Fibroblast of skin of back (primary cell): ENCODE measurements around the gene BBS1.

Experiments
- DNase-seq: peaks from one replicate; pipeline ENCODE4 v3.0.0-alpha.2; 2013

BBS1 gene

DNA sequence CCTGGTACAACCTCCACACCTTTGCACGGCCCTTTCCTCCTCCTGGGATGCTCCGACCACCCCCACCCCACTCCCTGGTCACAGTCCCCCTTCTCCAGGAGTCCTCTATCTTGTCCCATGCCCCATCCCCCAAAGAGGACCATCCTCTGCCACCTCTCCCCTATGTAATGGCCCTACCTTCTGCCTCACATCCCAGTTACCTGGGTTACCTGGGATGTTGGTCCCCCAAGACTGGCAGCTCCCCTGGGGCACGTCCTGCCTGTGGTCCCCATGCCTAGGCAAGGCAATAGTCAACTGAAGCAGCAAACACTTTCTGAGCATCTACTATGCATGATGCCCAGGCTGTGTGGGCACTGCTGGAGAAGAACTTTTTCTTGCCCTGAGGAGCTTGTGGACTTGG is 45.0 kb downstream of the BBS1 start:
- DNase-seq: no peak

DNA sequence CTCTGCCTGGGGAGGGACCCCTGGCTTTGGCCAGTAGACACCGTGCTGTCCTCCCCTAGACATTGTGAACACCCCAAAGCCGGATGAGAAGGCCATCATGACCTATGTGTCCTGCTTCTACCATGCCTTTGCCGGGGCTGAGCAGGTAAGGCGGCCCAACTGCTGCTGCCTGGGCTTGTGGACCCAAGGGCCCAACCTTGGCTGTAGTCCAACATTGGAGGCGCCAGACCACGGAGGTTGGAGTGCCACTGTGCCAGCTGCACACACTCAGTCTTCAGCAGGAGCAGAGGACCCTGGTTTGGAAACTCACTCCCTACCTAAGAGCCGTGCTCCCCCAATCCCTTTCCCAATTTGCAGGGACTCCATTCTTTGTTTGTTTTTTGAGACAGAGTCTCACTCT is 45.7 kb downstream of the BBS1 start:
- no peak for DNase-seq

DNA sequence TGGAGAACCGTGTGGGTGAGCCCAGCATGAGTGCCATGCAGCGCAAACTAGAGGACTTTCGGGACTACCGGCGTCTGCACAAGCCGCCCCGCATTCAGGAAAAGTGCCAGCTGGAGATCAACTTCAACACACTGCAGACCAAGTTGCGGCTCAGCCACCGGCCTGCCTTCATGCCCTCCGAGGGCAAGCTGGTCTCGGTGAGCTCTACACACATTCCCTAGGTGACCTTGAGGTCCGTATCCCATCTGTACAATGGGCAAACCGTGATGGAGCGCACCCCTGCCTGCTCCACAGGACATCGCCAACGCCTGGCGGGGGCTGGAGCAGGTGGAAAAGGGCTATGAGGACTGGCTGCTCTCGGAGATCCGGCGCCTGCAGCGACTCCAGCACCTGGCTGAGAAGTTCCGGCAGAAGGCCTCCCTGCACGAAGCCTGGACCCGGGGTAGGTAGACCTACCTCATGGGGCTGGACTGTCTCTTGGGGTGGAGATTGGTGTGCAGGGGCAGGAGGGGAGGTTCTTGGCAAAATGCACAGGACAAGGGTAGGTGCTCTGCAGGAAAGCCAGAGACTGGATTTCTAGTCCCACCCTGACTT is 47.4 kb downstream of the BBS1 start:
- DNase-seq: no peak

DNA sequence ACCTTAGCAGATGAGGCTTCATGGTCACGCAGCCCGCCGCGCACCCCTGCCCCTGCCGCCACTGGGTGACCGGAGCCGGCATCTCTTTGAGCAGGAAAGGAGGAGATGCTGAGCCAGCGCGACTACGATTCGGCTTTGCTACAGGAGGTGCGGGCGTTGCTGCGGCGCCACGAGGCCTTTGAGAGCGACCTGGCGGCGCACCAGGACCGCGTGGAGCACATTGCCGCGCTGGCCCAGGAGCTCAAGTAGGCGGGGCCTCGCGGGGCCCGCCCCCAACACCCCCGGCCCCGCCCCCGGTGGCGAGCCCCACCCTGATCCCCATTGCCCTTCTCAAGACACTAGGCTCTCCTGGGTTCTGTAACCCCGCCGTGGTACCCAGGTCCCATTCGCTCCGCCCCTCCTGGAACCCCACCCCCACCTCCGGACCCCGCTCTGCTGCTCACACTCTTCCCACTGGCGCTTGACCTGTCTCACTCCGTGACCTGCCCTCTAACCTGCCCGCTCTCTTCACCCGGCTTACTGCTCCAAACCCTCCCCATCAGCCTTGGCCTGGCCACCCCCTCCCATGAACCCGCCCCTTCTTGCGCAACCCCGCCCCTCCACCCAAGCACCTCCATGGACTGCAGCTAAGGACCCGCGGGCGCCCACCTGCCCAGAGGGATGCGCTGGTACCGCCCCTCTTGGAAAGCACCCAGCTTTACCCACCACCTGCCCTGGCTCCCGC is 48.9 kb downstream of the BBS1 start:
- peak; percentile 13 for DNase-seq

DNA sequence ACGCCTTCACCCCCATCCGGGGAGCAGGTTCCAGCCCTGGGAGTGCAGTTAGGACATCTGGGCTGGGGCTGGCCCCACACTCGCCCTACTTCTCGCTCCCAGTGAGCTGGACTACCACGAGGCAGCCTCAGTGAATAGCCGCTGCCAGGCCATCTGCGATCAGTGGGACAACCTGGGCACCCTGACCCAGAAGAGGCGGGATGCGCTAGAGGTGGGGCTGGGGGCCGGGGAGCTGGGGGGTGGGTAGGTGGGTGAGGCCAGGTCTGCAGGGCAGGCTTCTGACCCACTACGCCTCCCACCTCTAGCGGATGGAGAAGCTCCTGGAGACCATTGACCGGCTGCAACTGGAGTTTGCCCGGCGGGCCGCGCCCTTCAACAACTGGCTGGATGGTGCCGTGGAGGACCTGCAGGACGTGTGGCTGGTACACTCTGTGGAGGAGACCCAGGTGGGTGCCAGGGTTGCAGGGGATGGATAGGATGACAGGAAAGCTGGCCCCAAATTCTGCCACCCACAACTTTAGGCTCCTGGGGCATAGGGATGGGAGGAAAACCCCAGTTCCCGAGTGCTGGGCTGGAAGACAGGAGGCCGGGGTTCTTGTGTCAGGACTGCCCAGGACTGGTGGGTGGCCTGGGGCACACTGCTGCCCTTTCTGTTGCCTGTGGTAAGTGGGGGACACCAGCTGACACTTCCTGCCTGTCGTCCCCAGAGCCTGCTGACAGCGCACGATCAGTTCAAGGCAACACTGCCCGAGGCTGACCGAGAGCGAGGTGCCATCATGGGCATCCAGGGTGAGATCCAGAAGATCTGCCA is 49.6 kb downstream of the BBS1 start:
- DNase-seq: no peak

DNA sequence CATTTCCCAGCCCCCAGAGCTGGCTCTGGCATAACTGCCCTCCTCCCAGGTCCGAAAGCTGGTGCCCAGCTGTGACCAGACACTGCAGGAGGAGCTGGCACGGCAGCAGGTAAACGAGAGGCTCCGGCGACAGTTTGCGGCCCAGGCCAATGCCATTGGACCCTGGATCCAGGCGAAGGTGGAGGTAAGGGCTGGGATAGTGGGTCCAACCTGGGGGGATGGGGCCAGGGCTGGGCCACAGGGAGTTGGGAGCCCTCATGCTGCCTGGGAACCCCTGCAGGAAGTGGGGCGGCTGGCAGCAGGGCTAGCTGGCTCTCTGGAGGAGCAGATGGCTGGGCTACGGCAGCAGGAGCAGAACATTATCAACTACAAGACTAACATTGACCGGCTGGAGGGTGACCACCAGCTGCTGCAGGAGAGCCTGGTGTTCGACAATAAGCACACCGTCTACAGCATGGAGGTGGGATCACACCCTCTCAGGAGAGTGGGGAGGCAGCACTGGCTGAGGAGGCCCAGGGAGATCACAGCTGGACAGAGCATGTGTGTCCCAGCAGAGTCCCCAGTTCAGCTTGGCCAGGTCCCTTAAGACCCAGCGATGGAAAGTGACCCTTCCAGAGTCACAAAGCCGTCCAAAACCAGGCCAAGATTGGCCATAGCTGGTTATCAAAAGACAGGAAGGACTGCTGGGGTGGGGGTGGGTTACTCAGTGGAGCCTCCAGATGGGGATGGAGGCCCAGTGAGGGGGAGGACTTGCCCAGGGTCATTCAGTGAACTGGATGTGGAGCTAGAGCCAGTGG is 50.9 kb downstream of the BBS1 start:
- DNase-seq: no peak

DNA sequence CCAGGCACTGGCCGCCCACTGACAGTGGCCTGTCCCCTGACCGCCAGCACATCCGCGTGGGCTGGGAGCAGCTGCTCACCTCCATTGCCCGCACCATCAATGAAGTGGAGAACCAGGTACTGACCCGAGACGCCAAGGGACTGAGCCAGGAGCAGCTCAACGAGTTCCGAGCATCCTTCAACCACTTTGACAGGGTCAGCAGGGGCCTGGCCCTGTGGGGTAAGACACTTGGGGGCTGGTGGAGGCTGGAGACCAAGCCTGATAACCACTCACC is 51.5 kb downstream of the BBS1 start:
- no peak for DNase-seq

DNA sequence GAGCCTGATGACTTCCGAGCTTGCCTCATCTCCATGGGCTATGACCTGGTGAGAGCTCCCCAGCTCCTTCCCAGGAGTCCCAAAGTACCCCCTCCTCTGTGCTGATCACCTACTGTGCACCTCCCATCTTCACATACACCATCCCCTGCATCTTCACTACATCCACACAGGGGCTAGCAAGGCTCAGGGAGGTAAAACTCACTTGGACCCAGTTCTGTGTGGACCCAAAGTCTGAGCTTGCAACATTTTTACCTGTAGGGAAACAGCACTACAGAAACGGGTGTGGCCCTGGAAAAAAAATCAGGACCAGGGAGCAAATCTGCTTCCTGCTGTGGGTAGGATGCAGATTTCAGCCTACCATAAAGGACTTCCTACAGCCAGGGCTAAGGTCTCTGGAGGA is 51.8 kb downstream of the BBS1 start:
- no peak for DNase-seq

DNA sequence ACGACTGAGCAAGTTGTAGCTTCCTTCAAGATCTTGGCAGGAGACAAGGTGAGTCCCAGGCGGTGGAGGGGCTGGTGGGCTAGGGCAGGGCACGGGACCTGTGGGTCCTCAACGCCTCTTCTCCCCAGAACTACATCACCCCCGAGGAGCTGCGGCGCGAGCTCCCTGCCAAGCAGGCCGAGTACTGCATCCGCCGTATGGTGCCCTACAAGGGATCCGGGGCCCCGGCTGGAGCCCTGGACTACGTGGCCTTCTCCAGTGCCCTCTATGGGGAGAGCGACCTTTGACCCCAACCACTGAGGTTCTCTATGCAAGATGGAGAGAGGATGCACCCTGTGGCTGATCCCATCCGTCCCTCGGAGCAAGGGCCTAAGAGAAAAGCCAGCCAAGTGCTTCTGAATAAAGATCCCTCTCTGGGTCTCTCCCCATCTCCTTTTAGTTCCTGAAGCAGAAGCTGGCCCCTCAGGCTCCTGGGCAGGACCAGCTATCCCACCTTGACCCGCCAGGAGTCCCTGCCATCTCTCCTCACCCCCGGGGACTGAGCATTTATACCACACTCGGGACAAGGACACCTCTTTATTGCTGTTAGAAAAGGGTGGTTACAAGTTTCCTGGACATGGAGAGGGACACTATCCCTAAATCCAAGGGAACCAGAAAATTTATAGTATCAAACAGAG is 52.6 kb downstream of the BBS1 start:
- no peak for DNase-seq

DNA sequence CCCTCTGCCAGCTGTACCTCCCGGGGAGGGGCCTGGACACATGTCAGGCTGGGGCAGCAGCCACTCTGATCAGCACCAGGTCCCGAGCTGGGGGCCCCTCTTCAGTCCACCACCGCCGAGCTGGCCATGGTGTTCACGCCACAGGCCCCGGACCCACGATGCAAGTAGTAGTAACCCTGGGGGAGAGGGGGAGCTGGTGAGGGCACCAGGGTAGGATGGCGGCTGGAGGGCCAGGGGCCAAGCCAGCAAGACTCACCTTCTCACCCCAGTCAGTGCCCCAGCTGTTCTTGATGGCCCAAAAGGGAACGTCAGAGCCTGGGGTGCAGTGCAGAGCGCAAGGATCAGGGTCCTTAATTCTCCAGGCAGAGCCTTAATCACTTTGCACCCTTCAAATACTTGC is 53.4 kb downstream of the BBS1 start:
- DNase-seq: no peak

DNA sequence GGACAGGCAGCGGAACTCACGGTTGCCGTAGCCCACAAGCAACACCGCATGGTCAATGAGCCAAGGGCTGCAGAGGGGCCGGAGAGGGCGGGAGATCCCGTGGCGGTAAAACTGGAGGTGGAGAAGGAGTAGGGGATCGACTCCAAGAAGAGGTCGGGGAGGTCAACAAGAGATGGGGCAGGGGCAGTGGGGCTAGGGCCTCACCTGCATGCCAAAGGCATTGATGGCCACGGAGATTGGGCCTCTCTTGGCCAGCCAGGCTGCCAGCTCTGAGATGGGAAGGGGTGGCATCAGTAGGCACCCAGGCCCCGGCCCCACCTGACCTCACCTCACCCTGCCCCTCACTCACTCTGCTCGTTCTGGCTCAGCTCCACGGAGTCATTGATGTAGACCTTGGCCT is 54.1 kb downstream of the BBS1 start:
- DNase-seq: no peak

DNA sequence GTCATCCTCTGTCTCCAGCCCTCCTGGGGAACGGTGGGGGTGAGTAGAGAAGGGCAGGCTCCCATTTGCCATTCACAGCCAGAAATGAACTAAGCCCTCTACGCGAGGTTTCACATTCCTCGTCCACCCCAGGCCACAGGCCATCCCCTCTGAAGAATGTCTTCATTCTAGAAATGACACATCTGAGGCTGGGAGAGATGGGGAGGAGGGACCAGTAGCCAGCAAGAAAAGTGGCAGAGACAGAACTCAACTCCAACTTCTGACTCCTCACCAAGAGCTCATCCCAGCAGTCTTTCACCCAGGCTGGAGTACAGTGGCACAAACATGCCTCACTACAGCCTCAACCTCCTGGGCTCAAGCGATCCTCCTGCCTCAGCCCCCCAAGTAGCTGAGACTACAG is 54.5 kb downstream of the BBS1 start:
- DNase-seq: no peak

DNA sequence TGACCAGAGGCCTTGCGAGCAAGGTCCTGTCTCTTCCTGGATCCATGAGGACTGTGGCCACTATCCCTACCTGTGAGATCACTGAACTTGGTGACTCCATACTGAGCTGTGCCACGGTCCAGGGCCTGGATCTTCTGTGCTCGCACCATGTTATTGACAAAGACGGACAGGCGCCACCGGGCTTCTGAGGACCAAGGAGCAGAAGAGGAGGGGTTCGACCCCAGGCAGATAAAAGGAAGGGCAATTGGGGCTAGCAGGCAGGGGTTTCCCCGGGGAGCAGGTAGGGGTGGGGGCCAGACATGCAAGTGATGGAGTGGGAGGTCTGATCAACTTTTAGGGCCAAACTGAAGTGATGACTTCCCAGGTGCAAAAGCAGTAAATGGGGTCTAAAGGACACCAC is 55.8 kb downstream of the BBS1 start:
- no peak for DNase-seq

DNA sequence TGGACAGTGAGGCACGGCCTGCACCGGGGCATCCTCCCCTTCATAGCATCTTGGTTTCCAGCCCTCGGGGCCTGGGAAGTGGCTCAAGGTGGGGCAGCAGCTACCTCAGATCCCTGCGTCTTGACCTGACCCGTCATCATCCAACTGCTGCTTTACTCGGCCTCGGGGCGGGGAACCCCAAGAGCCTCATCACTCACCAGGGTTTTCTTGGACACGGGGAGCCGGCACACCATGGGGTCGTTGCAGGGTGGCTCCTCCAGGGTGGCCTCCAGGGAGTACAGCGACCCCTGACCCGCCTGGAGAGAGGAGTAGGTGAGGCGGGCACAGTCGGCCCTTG is 57.3 kb downstream of the BBS1 start:
- no peak for DNase-seq

DNA sequence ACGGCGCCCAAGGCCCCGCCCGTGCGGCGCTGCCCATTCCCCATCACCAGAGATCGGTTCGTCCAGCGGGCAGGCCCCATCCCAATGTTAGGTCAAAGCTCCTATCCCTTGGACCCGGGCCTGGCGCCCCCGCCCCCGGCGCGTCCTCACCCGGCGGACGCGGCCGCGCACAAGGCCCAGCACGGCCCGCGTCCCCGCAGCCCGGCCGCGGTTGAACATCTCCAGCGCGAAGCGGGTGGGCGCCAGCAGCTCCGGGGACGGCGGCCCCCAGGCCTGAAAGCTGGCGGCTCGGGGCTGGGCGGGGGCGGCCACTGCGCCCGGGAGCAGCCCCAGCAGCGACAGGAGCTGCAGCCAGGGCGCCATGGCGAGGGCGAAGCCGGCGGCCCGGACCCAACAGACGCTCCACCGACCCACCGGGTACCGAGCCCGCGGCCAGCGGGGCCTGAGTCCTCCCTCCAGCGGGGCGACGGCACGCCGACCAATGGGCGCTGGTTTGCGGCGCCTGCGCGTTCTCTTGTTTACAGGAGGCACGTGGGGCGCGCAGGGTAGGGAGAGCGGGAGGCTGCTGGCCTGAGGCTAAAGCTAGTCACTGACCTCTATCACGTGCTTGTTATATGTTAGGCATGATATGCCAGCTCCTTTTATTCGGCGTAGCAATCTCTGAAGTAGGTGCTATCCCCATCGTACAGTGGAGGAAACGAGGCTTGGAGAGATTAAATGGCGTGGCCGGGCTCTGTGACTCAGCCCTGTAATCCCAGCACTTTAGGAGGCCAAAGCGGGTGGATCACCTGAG is 57.9 kb downstream of the BBS1 start, which contains the start of gene CTSF:
CTSF (minus strand) TSS at position 483 of the 793 bp plus-strand sequence; CDS start at position 363, 120 bp downstream.
- peak; percentile 71 for DNase-seq

DNA sequence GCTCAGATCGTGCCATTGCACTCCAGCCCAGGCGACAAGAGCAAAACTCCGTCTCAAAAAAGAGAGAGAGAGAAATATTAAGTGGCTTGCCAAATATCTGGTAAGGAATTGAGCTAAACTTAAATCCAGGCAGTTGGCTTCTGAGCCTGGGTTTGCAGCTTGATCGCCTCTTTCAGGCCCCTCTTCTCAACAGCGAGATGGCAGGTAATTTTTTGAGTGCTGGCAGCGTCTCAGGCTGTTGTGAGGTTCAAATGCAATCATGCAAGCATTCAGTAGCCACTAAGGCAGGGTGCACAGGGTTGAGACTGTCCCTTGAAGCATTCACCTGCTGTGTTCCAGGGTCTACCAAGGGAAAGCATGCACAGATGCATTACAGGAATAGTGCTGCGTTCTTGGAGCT is 58.6 kb downstream of the BBS1 start:
- DNase-seq: no peak

DNA sequence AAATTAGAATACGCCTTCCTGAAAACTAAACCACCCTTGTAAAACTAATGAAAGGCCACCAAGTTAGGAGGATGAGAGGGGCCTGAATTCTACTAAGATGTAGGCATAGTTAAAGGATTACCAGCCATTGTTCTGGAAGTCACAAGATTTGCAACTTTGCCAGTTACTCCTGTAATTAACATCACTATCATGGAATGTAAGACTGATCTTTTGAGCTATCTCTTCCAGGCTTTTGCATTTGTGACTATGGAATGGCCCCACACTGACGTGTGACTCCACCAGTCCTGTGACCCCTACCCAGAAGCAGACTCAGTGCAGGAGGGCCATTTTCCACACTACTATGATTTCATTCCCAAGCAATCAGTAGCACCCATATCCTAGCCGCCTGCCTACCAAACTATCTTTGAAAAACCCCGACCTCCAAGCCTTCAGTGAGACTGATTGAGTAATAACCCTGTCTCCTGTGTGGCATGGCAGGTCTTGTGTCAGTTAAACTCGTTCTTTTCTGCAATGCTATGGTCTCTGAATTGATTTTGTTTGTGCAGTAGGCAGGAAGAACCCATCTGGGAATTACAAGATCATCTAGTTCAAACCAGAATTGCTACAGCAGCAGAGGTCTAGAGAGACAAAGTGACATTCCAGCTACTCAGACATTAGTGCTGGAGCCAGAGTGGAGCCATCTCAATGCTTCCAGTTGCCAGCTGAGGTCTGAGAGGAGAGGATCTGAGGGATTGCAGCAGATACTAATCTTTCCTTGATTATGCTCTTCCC is 59.8 kb downstream of the BBS1 start:
- no peak for DNase-seq

DNA sequence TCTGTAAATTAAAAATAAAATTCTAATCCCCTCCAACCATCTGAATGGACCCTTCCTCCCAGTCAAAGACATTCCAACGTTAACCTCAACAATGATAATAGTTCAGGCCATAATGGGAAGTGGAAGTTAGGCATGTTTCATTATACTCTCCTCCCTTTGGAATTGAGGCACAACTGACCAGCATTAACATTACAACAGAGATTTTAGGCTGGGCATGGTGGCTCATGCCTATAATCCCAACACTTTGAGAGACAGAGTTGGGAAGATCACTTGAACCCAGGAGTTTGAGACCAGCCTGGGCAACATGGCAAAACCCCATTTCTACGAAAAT is 60.4 kb downstream of the BBS1 start:
- no peak for DNase-seq

DNA sequence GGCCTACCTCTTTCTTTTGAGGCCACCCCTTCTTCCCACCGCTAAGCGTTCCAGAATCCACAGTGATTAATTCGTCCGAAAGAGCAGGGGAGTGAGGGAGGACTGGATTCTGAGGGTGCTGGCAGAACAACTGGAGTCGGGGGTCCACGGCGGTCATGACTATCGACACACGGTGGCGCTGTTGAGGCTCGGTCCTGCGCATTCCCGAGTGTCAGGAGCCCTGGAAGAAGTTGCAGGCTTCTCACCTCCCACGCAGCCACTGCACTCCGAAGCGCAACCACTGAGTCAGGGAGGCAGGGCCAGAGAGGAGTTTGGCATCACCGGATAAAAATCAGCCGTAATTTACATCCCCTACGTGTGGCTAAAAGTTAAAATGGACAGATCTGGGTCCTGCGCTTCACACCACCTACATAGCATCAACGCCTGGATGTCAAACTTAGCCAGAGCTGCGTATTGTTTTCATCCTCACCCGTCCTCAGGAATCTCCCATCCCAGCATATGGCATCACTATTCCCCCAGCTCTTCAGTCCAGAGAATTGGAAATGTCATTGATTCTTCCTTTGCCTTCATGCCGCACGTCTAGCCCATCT is 68.7 kb downstream of the BBS1 start:
- peak; percentile 65 for DNase-seq

DNA sequence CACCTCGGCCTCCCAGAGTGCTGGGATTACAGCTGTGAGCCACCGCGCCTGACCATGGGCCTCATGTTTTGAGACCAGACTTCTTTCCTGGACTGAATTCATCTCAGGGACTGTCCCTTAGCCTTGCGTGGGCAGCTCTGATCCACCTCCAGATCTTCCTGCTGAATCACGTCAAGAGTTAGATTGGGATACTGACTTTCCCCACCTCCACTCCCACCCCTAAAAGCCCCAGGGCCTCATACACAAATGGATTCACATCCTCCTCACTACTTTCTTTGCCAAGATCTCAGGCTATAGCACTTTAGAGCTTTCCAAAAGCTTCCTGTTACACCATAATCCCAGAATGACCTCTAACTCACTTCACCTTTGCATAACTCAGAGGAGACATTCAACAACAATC is 70.4 kb downstream of the BBS1 start:
- DNase-seq: no peak

DNA sequence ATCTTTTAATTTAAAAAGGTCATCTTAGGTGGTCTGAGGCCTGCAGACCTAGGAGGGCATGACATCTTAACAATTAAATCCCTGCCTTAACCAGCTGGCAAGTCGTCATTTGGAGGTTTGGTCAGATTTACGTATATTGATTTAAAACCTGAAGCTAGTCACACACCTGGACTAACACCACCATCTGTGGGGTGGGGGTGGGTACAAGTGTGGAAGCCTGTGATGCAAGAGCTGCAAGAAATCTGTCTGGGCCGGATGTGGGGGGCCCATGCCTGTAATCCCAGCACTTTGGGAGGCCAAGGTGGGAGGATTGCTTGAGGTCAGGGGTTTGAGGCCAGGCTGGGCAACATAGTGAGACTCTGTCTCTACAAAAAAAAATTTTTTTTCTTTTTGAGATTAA is 70.8 kb downstream of the BBS1 start:
- DNase-seq: no peak
